Adipocyte (in vitro differentiated cells): ENCODE data around the gene IRAK1BP1.
"Not testable (repeated sequence)": the region's sequence is repeated elsewhere in the genome, so short reads cannot be mapped to it uniquely, and the experiment has no call there.

Source experiments
- DNase-seq: peaks from one replicate; pipeline ENCODE4 v3.0.0-alpha.2; 2015; ENCODE audit warnings: low read depth
- H3K27me3 ChIP-seq: replicated peaks from 2 replicates; pipeline ENCODE4 v1.7.0; 2013; ENCODE audit warnings: mild to moderate bottlenecking, low read length, moderate library complexity; ENCODE audit not compliant: control insufficient read depth, insufficient read depth
- H3K36me3 ChIP-seq: 2 replicates; pipeline ENCODE4 v1.7.0; 2013; ENCODE audit warnings: low read length, mild to moderate bottlenecking, moderate library complexity; ENCODE audit not compliant: control insufficient read depth, insufficient read depth, severe bottlenecking
- H3K4me1 ChIP-seq: 2 replicates; pipeline ENCODE4 v1.7.0; 2013; ENCODE audit warnings: mild to moderate bottlenecking, low read length, moderate library complexity; ENCODE audit not compliant: control insufficient read depth, insufficient read depth
- H3K4me3 ChIP-seq: 2 replicates; pipeline ENCODE4 v1.7.0; 2013; ENCODE audit warnings: mild to moderate bottlenecking, low read length, moderate library complexity
- H3K9ac ChIP-seq: 2 replicates; pipeline ENCODE4 v1.7.0; 2013; ENCODE audit warnings: mild to moderate bottlenecking, low read length, moderate library complexity
- H3K9me3 ChIP-seq: 2 replicates; pipeline ENCODE4 v1.7.0; 2013; ENCODE audit warnings: mild to moderate bottlenecking, low read length, moderate library complexity; ENCODE audit not compliant: control insufficient read depth

Gene IRAK1BP1

GRCh38 chr6:78845567-78845966 lies 21.8 kb upstream of the IRAK1BP1 start:
- Histone ChIP-seq H3K4me1 (no peaks in the 10 kb centered on the region), H3K36me3 (no peaks in the 10 kb centered on the region), H3K27me3 (no peaks in the 10 kb centered on the region), H3K4me3 (no peak overlapping the region), H3K9me3 (no peaks in the 10 kb centered on the region), H3K9ac (no peak overlapping the region)
- no peak for DNase-seq

- no peak overlapping the region for H3K4me3 ChIP-seq
- no peaks in the 10 kb centered on the region for H3K36me3 ChIP-seq
- no peak for DNase-seq
- no peaks in the 10 kb centered on the region for H3K27me3 ChIP-seq
- H3K4me1 ChIP-seq, result no peaks in the 10 kb centered on the region
- H3K9ac ChIP-seq, result no peak overlapping the region
- H3K9me3 ChIP-seq, result no peaks in the 10 kb centered on the region
Measured at GRCh38 chr6:78850621-78851020, 16.7 kb upstream of the IRAK1BP1 start.

GRCh38 chr6:78851156-78851555 lies 16.2 kb upstream of the IRAK1BP1 start:
- Histone ChIP-seq H3K4me3 (no peak overlapping the region), H3K27me3 (no peaks in the 10 kb centered on the region), H3K36me3 (no peaks in the 10 kb centered on the region), H3K9me3 (no peaks in the 10 kb centered on the region), H3K9ac (no peak overlapping the region), H3K4me1 (no peaks in the 10 kb centered on the region)
- no peak for DNase-seq

GRCh38 chr6:78854546-78854945 lies 12.8 kb upstream of the IRAK1BP1 start:
- Histone ChIP-seq H3K9me3 (peaks cover 8% of the 10 kb centered on the region), H3K27me3 (no peaks in the 10 kb centered on the region), H3K4me3 (no peak overlapping the region), H3K36me3 (no peaks in the 10 kb centered on the region), H3K4me1 (no peaks in the 10 kb centered on the region), H3K9ac (no peak overlapping the region)
- DNase-seq, result no peak

- not testable (repeated sequence) for H3K4me1 ChIP-seq, H3K36me3 ChIP-seq, H3K4me3 ChIP-seq, H3K9me3 ChIP-seq, H3K9ac ChIP-seq, DNase-seq, H3K27me3 ChIP-seq
Measured at GRCh38 chr6:78858339-78858938, 8.9 kb upstream of the IRAK1BP1 start.

- H3K36me3 ChIP-seq, result no peaks in the 10 kb centered on the region
- H3K27me3 ChIP-seq, result no peaks in the 10 kb centered on the region
- no peak for DNase-seq
- H3K4me1 ChIP-seq, result no peaks in the 10 kb centered on the region
- no peak overlapping the region for H3K4me3 ChIP-seq
- no peak overlapping the region for H3K9ac ChIP-seq
- H3K9me3 ChIP-seq, result peaks cover 8% of the 10 kb centered on the region
Measured at GRCh38 chr6:78861509-78861908, 5.8 kb upstream of the IRAK1BP1 start.

DNA sequence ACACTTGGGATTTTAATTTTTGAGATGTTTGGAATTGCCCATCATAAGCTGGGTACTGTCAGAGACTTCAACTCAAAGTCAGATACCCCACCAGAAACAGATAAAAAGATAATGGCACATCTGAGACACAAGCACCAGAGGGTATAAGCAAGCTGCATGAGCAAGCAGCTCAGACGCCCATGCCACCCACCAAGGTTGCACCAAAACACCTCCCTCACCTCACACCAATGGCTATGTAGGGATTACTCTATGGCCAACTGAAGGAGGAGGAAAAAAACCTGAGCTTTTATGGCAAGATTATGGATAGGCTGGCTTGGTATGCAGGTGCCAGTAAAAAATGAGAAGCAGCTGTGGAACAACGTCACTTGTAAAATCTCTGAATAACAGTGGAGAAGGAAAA lies 3.8 kb upstream of the IRAK1BP1 start:
- H3K4me3 ChIP-seq, result no peak overlapping the region
- no peak overlapping the region for H3K9ac ChIP-seq
- no peaks in the 10 kb centered on the region for H3K9me3 ChIP-seq
- H3K4me1 ChIP-seq, result peaks cover 6% of the 10 kb centered on the region
- H3K27me3 ChIP-seq, result no peaks in the 10 kb centered on the region
- no peaks in the 10 kb centered on the region for H3K36me3 ChIP-seq
- DNase-seq, result no peak

GRCh38 chr6:78864957-78865356 lies 2.4 kb upstream of the IRAK1BP1 start:
- Histone ChIP-seq H3K4me3 (no peak overlapping the region), H3K4me1 (peaks cover 7% of the 10 kb centered on the region), H3K9me3 (no peaks in the 10 kb centered on the region), H3K36me3 (no peaks in the 10 kb centered on the region), H3K27me3 (no peaks in the 10 kb centered on the region), H3K9ac (no peak overlapping the region)
- DNase-seq, result no peak

- H3K27me3 ChIP-seq, result no peaks in the 10 kb centered on the region
- no peak for DNase-seq
- peaks cover 7% of the 10 kb centered on the region for H3K4me1 ChIP-seq
- peak overlapping the region; percentile 84 for H3K9ac ChIP-seq
- H3K36me3 ChIP-seq, result no peaks in the 10 kb centered on the region
- H3K9me3 ChIP-seq, result no peaks in the 10 kb centered on the region
- peak overlapping the region; percentile 98 for H3K4me3 ChIP-seq
Measured at GRCh38 chr6:78867020-78867369, 356 bp upstream of the IRAK1BP1 start.

DNA sequence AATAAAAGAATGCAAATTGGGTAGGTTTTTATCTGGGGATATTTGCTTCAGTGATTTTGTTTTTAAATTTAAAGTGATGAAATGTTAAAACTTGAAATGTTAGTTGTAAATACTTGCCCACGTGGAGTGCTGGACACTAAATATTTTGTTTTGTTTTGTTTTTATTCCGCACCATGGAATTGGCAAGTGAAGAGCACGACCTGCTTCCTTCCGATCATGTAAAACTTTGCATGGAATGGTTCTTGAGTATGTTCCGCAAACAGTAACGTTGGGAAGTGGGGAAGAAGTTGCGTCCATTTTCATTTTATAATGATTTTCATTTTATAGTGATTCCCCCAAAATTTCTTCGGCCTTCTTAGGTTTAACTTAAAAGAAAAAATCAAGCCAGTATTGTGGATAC lies 765 bp downstream of the IRAK1BP1 start:
- H3K4me1 ChIP-seq, result peaks cover 7% of the 10 kb centered on the region
- peak overlapping the region; percentile 84 for H3K9ac ChIP-seq
- H3K27me3 ChIP-seq, result no peaks in the 10 kb centered on the region
- peak overlapping the region; percentile 98 for H3K4me3 ChIP-seq
- peak; percentile 10 for DNase-seq
- H3K9me3 ChIP-seq, result no peaks in the 10 kb centered on the region
- H3K36me3 ChIP-seq, result no peaks in the 10 kb centered on the region

DNA sequence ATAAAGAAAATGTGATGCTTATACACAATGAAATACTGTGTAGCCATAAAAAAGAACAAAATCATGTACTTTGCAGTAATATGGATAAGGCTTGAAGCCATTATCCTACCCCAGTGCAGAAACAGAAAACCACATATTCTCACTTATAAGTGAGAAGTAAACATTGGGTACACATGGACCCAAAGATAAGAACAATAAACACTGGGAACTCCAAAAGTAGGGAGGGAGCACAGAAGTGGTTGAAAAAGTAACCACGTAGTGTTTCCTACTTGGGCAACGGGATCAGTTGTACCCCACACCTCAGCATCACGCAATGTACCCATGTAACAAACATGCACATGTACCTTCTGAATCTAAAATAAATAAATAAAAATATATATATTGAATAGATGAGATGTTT lies 8.2 kb downstream of the IRAK1BP1 start:
- Histone ChIP-seq H3K9me3 (no peaks in the 10 kb centered on the region), H3K4me3 (no peak overlapping the region), H3K27me3 (no peaks in the 10 kb centered on the region), H3K4me1 (no peaks in the 10 kb centered on the region), H3K36me3 (no peaks in the 10 kb centered on the region), H3K9ac (no peak overlapping the region)
- no peak for DNase-seq

- Histone ChIP-seq H3K27me3 (no peaks in the 10 kb centered on the region), H3K4me3 (no peak overlapping the region), H3K4me1 (no peaks in the 10 kb centered on the region), H3K9ac (no peak overlapping the region), H3K36me3 (no peaks in the 10 kb centered on the region), H3K9me3 (no peaks in the 10 kb centered on the region)
- no peak for DNase-seq
Measured at GRCh38 chr6:78883651-78884050, 16.3 kb downstream of the IRAK1BP1 start.
